Gastrocnemius medialis (tissue), 4 donors: ENCODE measurements around the gene ZNF516.

Experiments
- CTCF ChIP-seq, 5 experiments: fragments of 450-650 bp in 3 of 5; fragments of 200-600 bp in 2 of 5; sonication (generic) in 2 of 5; IDR thresholded peaks in 4 of 5; conservative IDR thresholded peaks in 1 of 5; 1 replicate in 4 of 5; 2 replicates in 1 of 5; pipeline ENCODE4 v1.5.1; 2016 to 2019; ENCODE audit warnings: antibody characterized with exemption in 5 of 5, mild to moderate bottlenecking in 3 of 5, moderate library complexity in 3 of 5
- POLR2A ChIP-seq, 2 donors: fragments of 450-650 bp; IDR thresholded peaks; one replicate each; pipeline ENCODE4 v1.6.1; 2017; ENCODE audit warnings: antibody characterized with exemption in 2 of 2, mild to moderate bottlenecking in 2 of 2, moderate library complexity in 2 of 2

DNA sequence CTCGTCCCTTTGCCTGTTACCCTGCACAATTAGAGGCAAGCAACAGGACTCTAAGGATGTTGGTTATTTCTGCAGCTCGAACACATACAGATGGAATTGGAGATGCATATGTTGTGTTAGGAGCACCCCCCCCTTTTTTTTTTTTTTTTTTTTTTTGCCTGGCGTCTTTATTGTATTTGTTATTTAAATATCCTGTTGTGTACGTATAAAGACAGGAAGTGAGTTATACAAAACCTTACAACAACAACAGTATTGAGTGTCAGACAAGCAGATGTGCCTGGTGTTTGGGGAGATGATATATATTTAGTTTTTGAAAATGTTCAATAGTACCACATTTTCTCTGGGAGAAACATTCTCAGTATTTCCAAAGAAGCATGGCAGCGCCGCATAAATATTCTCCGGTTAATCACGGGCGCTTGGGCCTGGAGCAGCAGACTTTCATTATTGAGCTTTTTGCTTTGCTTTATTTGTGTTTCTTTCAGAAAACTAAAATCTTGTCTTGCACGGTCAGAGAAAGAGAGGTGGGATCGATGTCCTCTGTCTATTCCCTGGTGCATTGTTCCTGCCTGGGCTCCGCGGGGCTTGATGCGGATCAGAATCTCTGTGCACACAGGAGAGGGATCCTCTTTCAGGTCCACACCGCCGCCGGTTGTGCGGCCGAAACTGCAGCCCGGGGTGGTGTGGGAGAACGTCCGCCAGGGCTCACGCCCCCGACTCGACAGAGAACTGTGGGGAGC, 23.2 kb upstream of the ZNF516 start:
- TF ChIP-seq POLR2A (IDR thresholded peaks at IDR 0.05) = no peak
- no peak for TF ChIP-seq CTCF (IDR thresholded peaks at IDR 0.05 in 4 of 5, conservative IDR thresholded peaks at IDR 0.05 in 1 of 5)
